ENCODE data around the gene TMEM82.

The TMEM82 gene

DNA sequence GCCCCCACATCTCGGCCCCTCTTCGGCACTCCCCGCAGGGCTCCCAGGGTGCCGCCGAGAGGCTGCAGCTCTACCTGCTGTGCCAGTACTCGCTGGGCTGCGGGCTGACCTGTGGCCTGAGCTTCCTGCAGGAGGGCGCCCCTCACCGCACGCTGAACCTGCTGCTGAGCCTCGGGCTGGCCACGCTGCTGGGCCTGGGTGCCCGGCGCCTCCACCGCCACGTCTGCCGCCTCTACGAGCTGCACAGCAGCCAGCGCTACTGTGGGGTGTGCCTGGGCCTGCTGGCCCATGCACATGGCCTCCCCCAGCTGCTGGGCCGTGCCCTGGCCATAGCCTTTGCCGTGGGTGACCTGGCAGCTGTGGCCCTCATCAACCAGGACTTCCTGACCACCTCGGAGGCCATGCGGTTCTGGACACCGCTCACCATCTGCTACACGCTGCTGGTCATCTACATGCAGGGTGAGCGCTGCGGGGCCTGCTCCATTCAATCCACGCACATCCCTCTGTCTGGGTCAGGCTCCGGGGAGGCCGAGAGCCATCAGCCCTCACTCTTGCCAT lies 1.9 kb downstream of the TMEM82 start:
- H3K36me3 ChIP-seq = no peaks in the 10 kb centered on the region
- H3K4me1 ChIP-seq (ENCODE audit: control insufficient read depth in 1 of 2, insufficient read depth in 1 of 2, low read depth in 1 of 2, low read length in 1 of 2) = no peaks in the 10 kb centered on the region
- no peaks in the 10 kb centered on the region for H3K27me3 ChIP-seq
- H3K9me3 ChIP-seq = no peaks in the 10 kb centered on the region
- TF ChIP-seq CTCF (IDR thresholded peaks at IDR 0.05) = no peak
- no peak overlapping the region for H3K4me3 ChIP-seq (ENCODE audit: low read depth in 1 of 2, low read length in 1 of 2)
- H3K27ac ChIP-seq = no peak overlapping the region

DNA sequence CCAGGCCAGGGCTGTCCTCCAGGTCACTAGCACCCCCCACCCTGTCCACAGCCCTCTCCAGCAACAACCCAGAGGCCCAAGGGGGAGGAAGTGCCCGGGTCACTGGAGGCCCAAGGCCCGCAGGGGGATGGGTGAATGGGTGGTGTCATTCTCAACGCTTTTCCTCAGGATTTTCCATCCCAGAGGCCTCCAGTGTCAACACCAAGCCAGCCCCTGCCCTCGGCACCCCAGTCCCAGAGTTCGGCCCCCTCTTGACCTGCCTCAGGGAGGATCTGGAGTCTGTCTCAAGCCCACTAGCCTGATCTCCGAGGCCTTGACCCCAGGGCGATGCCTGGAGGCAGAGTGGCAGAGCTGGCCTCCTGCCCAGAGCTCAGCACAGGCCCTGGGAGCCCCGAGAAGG lies 5.1 kb downstream of the TMEM82 start:
- Histone ChIP-seq H3K4me1 (ENCODE audit: control insufficient read depth in 1 of 2, insufficient read depth in 1 of 2, low read depth in 1 of 2, low read length in 1 of 2) (no peaks in the 10 kb centered on the region), H3K4me3 (ENCODE audit: low read depth in 1 of 2, low read length in 1 of 2) (no peak overlapping the region), H3K36me3 (no peaks in the 10 kb centered on the region), H3K27me3 (no peaks in the 10 kb centered on the region), H3K27ac (no peak overlapping the region), H3K9me3 (no peaks in the 10 kb centered on the region)
- no peak for TF ChIP-seq CTCF (IDR thresholded peaks at IDR 0.05)

- no peaks in the 10 kb centered on the region for H3K36me3 ChIP-seq
- H3K27me3 ChIP-seq = no peaks in the 10 kb centered on the region
- H3K9me3 ChIP-seq = no peaks in the 10 kb centered on the region
- H3K27ac ChIP-seq = no peak overlapping the region
- no peak overlapping the region for H3K4me3 ChIP-seq (ENCODE audit: low read depth in 1 of 2, low read length in 1 of 2)
- H3K4me1 ChIP-seq (ENCODE audit: control insufficient read depth in 1 of 2, insufficient read depth in 1 of 2, low read depth in 1 of 2, low read length in 1 of 2) = no peaks in the 10 kb centered on the region
- no peak for TF ChIP-seq CTCF (IDR thresholded peaks at IDR 0.05)
Observed at GRCh38 chr1:15748264-15748663, 6.0 kb downstream of the TMEM82 start.

DNA sequence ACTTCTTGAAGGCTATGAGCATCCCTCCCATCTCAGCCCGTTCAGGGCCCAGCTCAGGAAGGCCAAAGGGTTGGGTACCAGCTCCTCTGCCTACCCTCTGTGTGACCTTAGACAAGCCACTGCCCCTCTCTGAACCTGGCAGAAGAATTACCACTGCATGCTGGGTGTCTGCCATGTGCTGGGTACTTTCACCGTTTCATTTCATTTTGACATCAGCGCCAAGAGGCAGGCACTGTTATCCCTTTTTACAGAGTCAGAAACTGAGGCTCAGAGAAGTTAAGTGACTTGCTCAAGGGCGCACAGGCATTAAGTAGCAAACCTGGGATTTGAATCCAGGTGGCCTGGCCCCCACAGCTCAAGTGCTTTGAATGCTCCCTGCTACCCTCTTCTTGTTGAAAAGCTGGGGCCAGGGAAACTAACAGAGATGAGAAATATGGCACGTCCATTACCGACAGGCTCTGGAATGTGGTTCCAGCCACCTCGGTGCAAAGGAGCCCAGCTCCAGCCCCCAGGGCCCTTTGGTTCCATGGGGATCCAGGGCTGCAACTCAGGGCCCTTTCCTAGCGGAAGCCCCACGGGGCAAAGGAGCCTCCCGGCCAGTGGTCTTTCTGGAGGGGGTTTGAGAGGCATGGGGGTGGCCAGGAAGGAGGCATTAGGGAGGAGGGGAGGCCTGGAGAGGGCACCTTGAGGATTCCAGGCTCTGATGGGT lies 6.5 kb downstream of the TMEM82 start:
- Histone ChIP-seq H3K9me3 (no peaks in the 10 kb centered on the region), H3K4me3 (ENCODE audit: low read depth in 1 of 2, low read length in 1 of 2) (no peak overlapping the region), H3K4me1 (ENCODE audit: control insufficient read depth in 1 of 2, insufficient read depth in 1 of 2, low read depth in 1 of 2, low read length in 1 of 2) (no peaks in the 10 kb centered on the region), H3K27ac (no peak overlapping the region), H3K36me3 (no peaks in the 10 kb centered on the region), H3K27me3 (no peaks in the 10 kb centered on the region)
- TF ChIP-seq CTCF (IDR thresholded peaks at IDR 0.05) = no peak

- no peak overlapping the region for H3K27ac ChIP-seq
- H3K4me1 ChIP-seq (ENCODE audit: control insufficient read depth in 1 of 2, insufficient read depth in 1 of 2, low read depth in 1 of 2, low read length in 1 of 2) = no peaks in the 10 kb centered on the region
- H3K36me3 ChIP-seq = no peaks in the 10 kb centered on the region
- TF ChIP-seq CTCF (IDR thresholded peaks at IDR 0.05) = no peak
- peaks cover 2% of the 10 kb centered on the region for H3K27me3 ChIP-seq
- no peak overlapping the region for H3K4me3 ChIP-seq (ENCODE audit: low read depth in 1 of 2, low read length in 1 of 2)
- no peaks in the 10 kb centered on the region for H3K9me3 ChIP-seq
Observed at GRCh38 chr1:15749399-15750291, 7.3 kb downstream of the TMEM82 start.
